Measurements from ENCODE around the gene SENP2. TPM values are rescaled to one million over a fixed set of nuclear protein-coding genes. Genes with fewer than 3 reads are reported as not detected.

Gene SENP2
- total RNA-seq, 1 experiment from 2014 or later: 56.9 TPM

- ATAC-seq: no peak
- Mint-ChIP-seq H3K27me3 (ENCODE audit: low read depth) (no peaks in the 10 kb centered on the region), H3K36me3 (peaks cover 44% of the 10 kb centered on the region), H3K4me1 (peaks cover 8% of the 10 kb centered on the region), H3K4me3 (no peak overlapping the region), H3K27ac (peak overlapping the region; percentile 29; the same call in 1 of the 2 replicates), H3K9me3 (no peaks in the 10 kb centered on the region)
- DNase-seq (ENCODE audit: low spot score): no peak
- POLR2A ChIA-PET: no interaction called here
- CTCF ChIA-PET: interaction anchor here (0.9 to 2.2 kb wide), 15 partner anchors 11 to 253 kb away, joined by 3 to 48 read pairs (median 6); partner anchors contain the start of gene IGF2BP2
- TF ChIP-seq CDX4 (CRISPR knock-in tag; IDR thresholded peaks at IDR 0.05; ENCODE audit: borderline replicate concordance): no peak
- no peak for TF ChIP-seq ZNF317 (CRISPR knock-in tag; IDR thresholded peaks at IDR 0.05; ENCODE audit: borderline replicate concordance, low read depth)
- no peak for TF ChIP-seq HMGA2 (CRISPR knock-in tag; IDR thresholded peaks at IDR 0.05)
- no peak for TF ChIP-seq E2F4 (CRISPR knock-in tag; IDR thresholded peaks at IDR 0.05; ENCODE audit: borderline replicate concordance, low read depth)
- TF ChIP-seq, protein P1, sequence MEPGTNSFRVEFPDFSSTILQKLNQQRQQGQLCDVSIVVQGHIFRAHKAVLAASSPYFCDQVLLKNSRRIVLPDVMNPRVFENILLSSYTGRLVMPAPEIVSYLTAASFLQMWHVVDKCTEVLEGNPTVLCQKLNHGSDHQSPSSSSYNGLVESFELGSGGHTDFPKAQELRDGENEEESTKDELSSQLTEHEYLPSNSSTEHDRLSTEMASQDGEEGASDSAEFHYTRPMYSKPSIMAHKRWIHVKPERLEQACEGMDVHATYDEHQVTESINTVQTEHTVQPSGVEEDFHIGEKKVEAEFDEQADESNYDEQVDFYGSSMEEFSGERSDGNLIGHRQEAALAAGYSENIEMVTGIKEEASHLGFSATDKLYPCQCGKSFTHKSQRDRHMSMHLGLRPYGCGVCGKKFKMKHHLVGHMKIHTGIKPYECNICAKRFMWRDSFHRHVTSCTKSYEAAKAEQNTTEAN (CRISPR knock-in tag; IDR thresholded peaks at IDR 0.05): no peak
- no peak for TF ChIP-seq SOX15 (CRISPR knock-in tag; IDR thresholded peaks at IDR 0.05)
- no peak for TF ChIP-seq MYBL2 (CRISPR knock-in tag; IDR thresholded peaks at IDR 0.05)
- TF ChIP-seq AFF4 (CRISPR knock-in tag; IDR thresholded peaks at IDR 0.05; ENCODE audit: borderline replicate concordance): no peak
- TF ChIP-seq ZNF263 (CRISPR knock-in tag; IDR thresholded peaks at IDR 0.05; ENCODE audit: low read depth): no peak
- TF ChIP-seq SMAD4 (CRISPR knock-in tag; IDR thresholded peaks at IDR 0.05): no peak
- TF ChIP-seq NFATC4 (CRISPR knock-in tag; IDR thresholded peaks at IDR 0.05): no peak
- no peak for TF ChIP-seq AR (CRISPR knock-in tag; IDR thresholded peaks at IDR 0.05)
- no peak for TF ChIP-seq ZNF425 (CRISPR knock-in tag; conservative IDR thresholded peaks at IDR 0.05)
These were observed 91.9 kb downstream of the SENP2 start for GRCh38 chr3:185678027-185678426.
